ENCODE measurements around the gene NCK2.

Gene NCK2

GRCh38 chr2:105824446-105824845 lies 79.7 kb downstream of the NCK2 start:
- no peak for DNase-seq

GRCh38 chr2:105827351-105828096 lies 82.8 kb downstream of the NCK2 start:
- Histone ChIP-seq H3K36me3 (replicated peaks; ENCODE audit: insufficient read depth, low read length) (no peaks in the 10 kb centered on the region), H3K9me2 (replicated peaks; ENCODE audit: insufficient read depth, low read length) (no peaks in the 10 kb centered on the region), H3K27me3 (replicated peaks; ENCODE audit: insufficient read depth, low read length) (no peaks in the 10 kb centered on the region), H3K27ac (ENCODE audit: low read length) (no peak overlapping the region), H3K4me1 (ENCODE audit: low read length) (no peaks in the 10 kb centered on the region), H3F3A (ENCODE audit: insufficient read depth, low read length) (no peaks in the 10 kb centered on the region), H3K4me2 (ENCODE audit: low read depth, low read length) (no peak overlapping the region), H3K9me3 (replicated peaks; ENCODE audit: insufficient read depth, low read length) (no peaks in the 10 kb centered on the region; the same call in 1 of the 2 replicates), H4K20me1 (ENCODE audit: insufficient read depth, low read length) (peaks cover 31% of the 10 kb centered on the region), H3K79me2 (ENCODE audit: low read length) (peaks cover 96% of the 10 kb centered on the region), H3K9ac (ENCODE audit: low read length) (no peak overlapping the region), H2AFZ (ENCODE audit: low read length) (no peak overlapping the region), H3K4me3 (ENCODE audit: low read length) (no peak overlapping the region)
- TF ChIP-seq EZH2 (optimal IDR thresholded peaks at IDR 0.05; ENCODE audit: low read depth, low read length) (no peak), CTCF (IDR thresholded peaks at IDR 0.05; ENCODE audit: low read length) (no peak), EZH2phosphoT487 (IDR thresholded peaks at IDR 0.05; ENCODE audit: low read length) (no peak)
- DNase-seq: no peak

More at GRCh38 chr2:105824446-105824845, 79.7 kb downstream of the NCK2 start:
- Histone ChIP-seq H2AFZ (ENCODE audit: low read length) (no peak overlapping the region), H3K27ac (ENCODE audit: low read length) (no peak overlapping the region), H3K4me3 (ENCODE audit: low read length) (no peak overlapping the region), H3K9ac (ENCODE audit: low read length) (no peak overlapping the region), H3K36me3 (replicated peaks; ENCODE audit: insufficient read depth, low read length) (no peaks in the 10 kb centered on the region), H3K79me2 (ENCODE audit: low read length) (peaks cover 96% of the 10 kb centered on the region), H3K9me3 (replicated peaks; ENCODE audit: insufficient read depth, low read length) (no peaks in the 10 kb centered on the region), H3K4me2 (ENCODE audit: low read depth, low read length) (no peak overlapping the region), H3F3A (ENCODE audit: insufficient read depth, low read length) (no peaks in the 10 kb centered on the region), H3K4me1 (ENCODE audit: low read length) (no peaks in the 10 kb centered on the region), H3K27me3 (replicated peaks; ENCODE audit: insufficient read depth, low read length) (no peaks in the 10 kb centered on the region), H4K20me1 (ENCODE audit: insufficient read depth, low read length) (peaks cover 36% of the 10 kb centered on the region), H3K9me2 (replicated peaks; ENCODE audit: insufficient read depth, low read length) (no peaks in the 10 kb centered on the region)
- TF ChIP-seq CTCF (IDR thresholded peaks at IDR 0.05; ENCODE audit: low read length): no peak
- TF ChIP-seq EZH2 (optimal IDR thresholded peaks at IDR 0.05; ENCODE audit: low read depth, low read length): no peak
- no peak for TF ChIP-seq EZH2phosphoT487 (IDR thresholded peaks at IDR 0.05; ENCODE audit: low read length)

- Histone ChIP-seq H3K4me2 (ENCODE audit: low read depth, low read length) (no peak overlapping the region), H3F3A (ENCODE audit: insufficient read depth, low read length) (no peaks in the 10 kb centered on the region), H3K79me2 (ENCODE audit: low read length) (peaks cover 96% of the 10 kb centered on the region), H3K4me1 (ENCODE audit: low read length) (0 out of 2 replicates have a peak, but pooled peaks cover under 1% of the 10 kb centered on the region), H3K9me3 (replicated peaks; ENCODE audit: insufficient read depth, low read length) (no peaks in the 10 kb centered on the region; the same call in 1 of the 2 replicates), H3K9me2 (replicated peaks; ENCODE audit: insufficient read depth, low read length) (no peaks in the 10 kb centered on the region), H3K9ac (ENCODE audit: low read length) (no peak overlapping the region), H3K27me3 (replicated peaks; ENCODE audit: insufficient read depth, low read length) (no peaks in the 10 kb centered on the region), H3K4me3 (ENCODE audit: low read length) (no peak overlapping the region), H3K36me3 (replicated peaks; ENCODE audit: insufficient read depth, low read length) (no peaks in the 10 kb centered on the region), H2AFZ (ENCODE audit: low read length) (no peak overlapping the region), H4K20me1 (ENCODE audit: insufficient read depth, low read length) (peaks cover 28% of the 10 kb centered on the region), H3K27ac (ENCODE audit: low read length) (no peak overlapping the region)
- no peak for DNase-seq
- TF ChIP-seq CTCF (IDR thresholded peaks at IDR 0.05; ENCODE audit: low read length) (no peak), EZH2 (optimal IDR thresholded peaks at IDR 0.05; ENCODE audit: low read depth, low read length) (no peak), EZH2phosphoT487 (IDR thresholded peaks at IDR 0.05; ENCODE audit: low read length) (no peak)
Observed at GRCh38 chr2:105828558-105828957, 83.8 kb downstream of the NCK2 start.

Data from MM.1S (cell line).